Measurements from ENCODE around the gene PRKG1. TPM values are rescaled to one million over a fixed set of nuclear protein-coding genes. Genes with fewer than 3 reads are reported as not detected.

Gene PRKG1
- total and polyA plus RNA-seq, 2 of the 8 experiments (the other 6 are each of a cell fraction or from before 2014, with no cell fraction given): 4.2 to 15.2 TPM

DNA sequence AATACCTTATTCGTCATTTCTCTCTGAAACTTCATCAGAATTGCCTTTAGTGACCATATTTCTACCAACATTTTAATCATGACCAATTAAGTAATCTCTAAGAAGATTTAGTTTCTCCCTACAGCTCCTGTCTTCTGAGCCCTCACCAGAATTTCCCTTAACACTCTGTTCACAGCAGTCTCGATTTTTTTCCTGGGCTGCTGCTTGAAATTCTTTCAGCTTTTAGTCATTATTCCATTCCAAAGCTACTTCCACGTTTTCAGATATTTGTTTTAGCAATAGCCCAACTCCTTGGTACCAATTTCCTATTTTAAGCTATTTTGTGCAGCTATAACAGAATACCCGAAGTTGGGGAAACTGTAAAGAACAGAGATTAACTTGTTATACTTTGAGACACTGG lies 1047.4 kb downstream of the PRKG1 start:
- H3K79me2 ChIP-seq (ENCODE audit: control insufficient read depth in 1 of 2, insufficient read depth in 2 of 2, low read length in 2 of 2): no peaks in the 10 kb centered on the region
- WGBS, 2 experiments (ENCODE audit: extremely low coverage in 1 of 2, insufficient coverage in 1 of 2, insufficient read length in 1 of 2, insufficient replicate concordance in 2 of 2, low coverage in 1 of 2, low lambda C conversion rate in 2 of 2, missing lambda C conversion rate in 1 of 2): 93% methylated on average over 4 of the region's 4 CpGs; no CpG with 5 or more reads in 1 of the 2 experiments
- H3K14ac ChIP-seq (ENCODE audit: insufficient read length): no peak overlapping the region
- FAIRE-seq: no peak
- no peaks in the 10 kb centered on the region for H4K20me1 ChIP-seq (replicated peaks in 1 of 2; ENCODE audit: control insufficient read depth in 1 of 2, insufficient read depth in 2 of 2, low read length in 2 of 2)
- H3K27me3 ChIP-seq (replicated peaks in 1 of 4; ENCODE audit: control insufficient read depth in 3 of 4, extremely low read depth in 1 of 4, insufficient read depth in 3 of 4, low read length in 3 of 4): no peaks in the 10 kb centered on the region
- H4K5ac ChIP-seq (ENCODE audit: insufficient read length, low read depth, low read length): no peak overlapping the region
- H2BK120ac ChIP-seq (replicated peaks; ENCODE audit: low read depth, low read length): no peak overlapping the region
- H3K23ac ChIP-seq (ENCODE audit: insufficient read length): no peak overlapping the region
- H3K79me1 ChIP-seq (ENCODE audit: low read depth, low read length): no peaks in the 10 kb centered on the region
- H3K36me3 ChIP-seq (ENCODE audit: control insufficient read depth in 2 of 4, insufficient read depth in 4 of 4, low read length in 3 of 4): no peaks in the 10 kb centered on the region
- H2BK12ac ChIP-seq (ENCODE audit: low read depth, low read length): no peak overlapping the region
- no peak overlapping the region for H2BK20ac ChIP-seq (ENCODE audit: low read length)
- no peaks in the 10 kb centered on the region for H3K9me3 ChIP-seq (ENCODE audit: insufficient read depth in 2 of 2, low read depth in 1 of 2, low read length in 1 of 2)
- H3K4ac ChIP-seq (replicated peaks; ENCODE audit: insufficient read length, low read depth, low read length): no peak overlapping the region
- H3K56ac ChIP-seq (replicated peaks; ENCODE audit: insufficient read length, low read depth, low read length): no peak overlapping the region
- no peak overlapping the region for H4K91ac ChIP-seq (replicated peaks; ENCODE audit: insufficient read length, low read length)
- H3K4me3 ChIP-seq (ENCODE audit: extremely low read depth in 1 of 4, insufficient read depth in 2 of 4, low read depth in 3 of 4, low read length in 4 of 4): no peak overlapping the region
- POLR2A ChIA-PET (ENCODE audit: partially characterized antibody): interaction anchor here (0.9 kb wide), 1 partner anchor 16 kb away, joined by 3 read pairs; no protein-coding TSS in a partner anchor
- H4K8ac ChIP-seq (ENCODE audit: extremely low read depth, insufficient read depth, low read length): no peak overlapping the region
- H2AK5ac ChIP-seq (ENCODE audit: low read depth, low read length): no peak overlapping the region
- H3K18ac ChIP-seq (ENCODE audit: extremely low read depth, low read length): no peak overlapping the region
- H2AFZ ChIP-seq (ENCODE audit: low read length): no peak overlapping the region
- H2BK15ac ChIP-seq (ENCODE audit: low read length): no peak overlapping the region
- CTCF ChIA-PET (ENCODE audit: partially characterized antibody): no interaction called here
- H3K4me2 ChIP-seq (ENCODE audit: insufficient read depth in 1 of 2, low read depth in 2 of 2, low read length in 2 of 2): no peak overlapping the region
- no peak overlapping the region for H2BK5ac ChIP-seq (ENCODE audit: low read depth, low read length)
- H3K27ac ChIP-seq (ENCODE audit: low read depth, low read length): no peak overlapping the region
- H3K9ac ChIP-seq (replicated peaks in 1 of 4; ENCODE audit: extremely low read depth in 1 of 4, low read depth in 3 of 4, low read length in 3 of 4): no peak overlapping the region
- no peaks in the 10 kb centered on the region for H3K4me1 ChIP-seq (replicated peaks in 1 of 4; ENCODE audit: control insufficient read depth in 3 of 4, insufficient read depth in 4 of 4, low read length in 3 of 4)
- no peak for DNase-seq (ENCODE audit: low read depth in 1 of 2, low spot score in 2 of 2)
- no peaks in the 10 kb centered on the region for H3K23me2 ChIP-seq (ENCODE audit: low read depth, low read length)
- TF ChIP-seq CREB1 (IDR thresholded peaks at IDR 0.05) (no peak), GTF2F1 (IDR thresholded peaks at IDR 0.05; ENCODE audit: borderline replicate concordance, low read depth, low read length) (no peak), TAF1 (IDR thresholded peaks at IDR 0.05; ENCODE audit: low read depth, low read length) (no peak), POU5F1 (IDR thresholded peaks at IDR 0.05; ENCODE audit: low read depth, low read length) (no peak), CTBP2 (IDR thresholded peaks at IDR 0.05; ENCODE audit: borderline replicate concordance, insufficient read depth, insufficient read length, low read length) (no peak), POLR2A (IDR thresholded peaks at IDR 0.05; ENCODE audit: control extremely low read depth in 1 of 2, low read depth in 2 of 2, low read length in 2 of 2) (no peak), SIX5 (IDR thresholded peaks at IDR 0.05; ENCODE audit: low read depth, low read length) (no peak), NANOG (IDR thresholded peaks at IDR 0.05; ENCODE audit: insufficient read depth, low read depth, low read length, poor library complexity, severe bottlenecking) (no peak), TAF7 (optimal IDR thresholded peaks at IDR 0.05; ENCODE audit: borderline replicate concordance, low read depth, low read length) (no peak), RFX5 (IDR thresholded peaks at IDR 0.05; ENCODE audit: borderline replicate concordance, low read depth, low read length) (no peak), ASH2L (IDR thresholded peaks at IDR 0.05; ENCODE audit: low read length) (no peak), EZH2 (IDR thresholded peaks at IDR 0.05; ENCODE audit: low read depth, low read length, severe bottlenecking) (no peak)
- TF ChIP-seq, protein P1, sequence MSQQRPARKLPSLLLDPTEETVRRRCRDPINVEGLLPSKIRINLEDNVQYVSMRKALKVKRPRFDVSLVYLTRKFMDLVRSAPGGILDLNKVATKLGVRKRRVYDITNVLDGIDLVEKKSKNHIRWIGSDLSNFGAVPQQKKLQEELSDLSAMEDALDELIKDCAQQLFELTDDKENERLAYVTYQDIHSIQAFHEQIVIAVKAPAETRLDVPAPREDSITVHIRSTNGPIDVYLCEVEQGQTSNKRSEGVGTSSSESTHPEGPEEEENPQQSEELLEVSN (IDR thresholded peaks at IDR 0.05): no peak
- TF ChIP-seq, protein P2, sequence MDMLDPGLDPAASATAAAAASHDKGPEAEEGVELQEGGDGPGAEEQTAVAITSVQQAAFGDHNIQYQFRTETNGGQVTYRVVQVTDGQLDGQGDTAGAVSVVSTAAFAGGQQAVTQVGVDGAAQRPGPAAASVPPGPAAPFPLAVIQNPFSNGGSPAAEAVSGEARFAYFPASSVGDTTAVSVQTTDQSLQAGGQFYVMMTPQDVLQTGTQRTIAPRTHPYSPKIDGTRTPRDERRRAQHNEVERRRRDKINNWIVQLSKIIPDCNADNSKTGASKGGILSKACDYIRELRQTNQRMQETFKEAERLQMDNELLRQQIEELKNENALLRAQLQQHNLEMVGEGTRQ (IDR thresholded peaks at IDR 0.05; ENCODE audit: low read length): no peak

Measured in H1 (cell line).